Aorta (tissue), 5 donors: Measurements from ENCODE around the gene SFMBT2. TPM values are rescaled to one million over a fixed set of nuclear protein-coding genes. Genes with fewer than 3 reads are reported as not detected.

Source experiments
- ATAC-seq: fragments of 200-7000 bp; cut with Tn5 transposase; one replicate; pipeline ENCODE4 v1.9.1; 2022; ENCODE audit warnings: moderate library complexity; ENCODE audit not compliant: low FRiP score
- DNase-seq, 2 donors: peaks; one replicate each; pipeline ENCODE4 v3.0.0-alpha.2; 2020
- H3K27ac ChIP-seq, 2 donors: one replicate each; pipeline ENCODE4 v1.5.1; 2013; ENCODE audit warnings: low read length in 2 of 2, mild to moderate bottlenecking in 2 of 2, moderate library complexity in 2 of 2, control low read depth in 1 of 2, inconsistent platforms in 1 of 2, low read depth in 1 of 2
- H3K27me3 ChIP-seq, 2 donors: one replicate each; pipeline ENCODE4 v1.6.1; 2013; ENCODE audit warnings: control low read depth in 1 of 2, low read length in 1 of 2, mild to moderate bottlenecking in 1 of 2, moderate library complexity in 1 of 2; ENCODE audit not compliant: insufficient read depth in 2 of 2, control insufficient read depth in 1 of 2
- H3K36me3 ChIP-seq, 2 donors: one replicate each; pipeline ENCODE4 v1.6.1; 2013; ENCODE audit warnings: control low read depth in 1 of 2, low read length in 1 of 2, mild to moderate bottlenecking in 1 of 2; ENCODE audit not compliant: insufficient read depth in 2 of 2, control insufficient read depth in 1 of 2
- H3K4me1 ChIP-seq, 2 donors: one replicate each; pipeline ENCODE4 v1.6.1; 2013; ENCODE audit warnings: low read length in 2 of 2, control low read depth in 1 of 2, mild to moderate bottlenecking in 1 of 2, moderate library complexity in 1 of 2; ENCODE audit not compliant: insufficient read depth in 2 of 2, control insufficient read depth in 1 of 2
- H3K4me3 ChIP-seq, 2 donors: one replicate each; pipeline ENCODE4 v1.5.1; 2013; ENCODE audit warnings: low read length in 2 of 2, control low read depth in 1 of 2, mild to moderate bottlenecking in 1 of 2
- H3K9me3 ChIP-seq: one replicate; pipeline ENCODE4 v1.6.1; 2013; ENCODE audit warnings: mild to moderate bottlenecking, low read length; ENCODE audit not compliant: control insufficient read depth
- whole genome bisulfite sequencing, 2 donors: extraction: QIAGEN DNeasy Blood & Tissue Kit; methylation state at CpG; one replicate each; pipeline ENCODE4 v1.1.7; 2013; 5-methylcytosine and 5-hydroxymethylcytosine counted together
- intact Hi-C, 2 donors: fragments of 100-400 bp; cut with DNase I; formaldehyde crosslinking; loops; one replicate each; pipeline versions ENCODE4 v1.14.2 to v1.15.0; 2022
- polyA plus RNA-seq, 2 donors: library from polyadenylated mRNA; stranded (reverse); fragments of 200-250 nt; gene quantifications; one replicate each; pipeline ENCODE4 v1.2.3, GENCODE V29; 2013
- total RNA-seq, 2 donors: library from RNA; stranded (reverse); fragmentation: NEBNext Ultra II Directional; extraction: Animal tissue kit (Norgen Biotek cat#: 25700); gene quantifications; one replicate each; pipeline ENCODE4 v1.2.1, GENCODE V29; 2021
- donor health status: healthy with polysubstance abuse.
- donor health status: Bipolar disorder and iron deficiency.
- donor health status: DM: no; HTN: no; CAD: no.
- donor health status: DM: no; HTN: no; CAD: no.
- donor health status: DM: yes; HTN: yes; CAD: no.

SFMBT2 gene
- total and polyA plus RNA-seq, 4 donors = 0.36 to 20.3 (median 5.2) TPM

GRCh38 chr10:7287377-7287776 is 123.5 kb downstream of the SFMBT2 start:
- 89 to 100% methylated on average over 3 of the region's 3 CpGs for WGBS, 2 donors
- no peak for ATAC-seq
- DNase-seq = no peak
- Histone ChIP-seq H3K4me3 (no peak overlapping the region), H3K36me3 (no peaks in the 10 kb centered on the region), H3K27ac (no peak overlapping the region), H3K27me3 (no peaks in the 10 kb centered on the region), H3K9me3 (peaks cover 1% of the 10 kb centered on the region), H3K4me1 (no peaks in the 10 kb centered on the region)
- intact Hi-C loops = no loop called here

GRCh38 chr10:7285522-7286322 is 125.1 kb downstream of the SFMBT2 start:
- ATAC-seq (no peak), DNase-seq (no peak)
- H3K36me3 ChIP-seq = no peaks in the 10 kb centered on the region
- 43 to 58% methylated on average over 6 of the region's 6 CpGs for WGBS, 2 donors
- no peak overlapping the region for H3K4me3 ChIP-seq
- H3K4me1 ChIP-seq = no peaks in the 10 kb centered on the region
- intact Hi-C loops = no loop called here
- no peaks in the 10 kb centered on the region for H3K9me3 ChIP-seq
- H3K27ac ChIP-seq = no peak overlapping the region
- no peaks in the 10 kb centered on the region for H3K27me3 ChIP-seq

GRCh38 chr10:7283246-7283645 is 127.6 kb downstream of the SFMBT2 start:
- intact Hi-C loops = no loop called here
- WGBS, 2 donors = 82% methylated on average over 2 of the region's 2 CpGs

GRCh38 chr10:7282457-7282856 is 128.4 kb downstream of the SFMBT2 start:
- DNase-seq (no peak), ATAC-seq (no peak)
- Histone ChIP-seq H3K4me1 (no peaks in the 10 kb centered on the region), H3K9me3 (no peaks in the 10 kb centered on the region), H3K36me3 (no peaks in the 10 kb centered on the region), H3K27ac (no peak overlapping the region), H3K27me3 (no peaks in the 10 kb centered on the region), H3K4me3 (no peak overlapping the region)
- intact Hi-C loops = no loop called here
- 21 to 40% methylated on average over 7 of the region's 7 CpGs for WGBS, 2 donors

More at GRCh38 chr10:7283246-7283645, 127.6 kb downstream of the SFMBT2 start:
- DNase-seq (no peak), ATAC-seq (no peak)
- Histone ChIP-seq H3K27ac (no peak overlapping the region), H3K4me1 (no peaks in the 10 kb centered on the region), H3K9me3 (no peaks in the 10 kb centered on the region), H3K4me3 (no peak overlapping the region), H3K27me3 (no peaks in the 10 kb centered on the region), H3K36me3 (no peaks in the 10 kb centered on the region)

GRCh38 chr10:7281429-7281828 is 129.4 kb downstream of the SFMBT2 start:
- no peak overlapping the region for H3K4me3 ChIP-seq
- WGBS, 2 donors = 85 to 90% methylated on average over 6 of the region's 6 CpGs
- H3K27ac ChIP-seq = no peak overlapping the region
- H3K27me3 ChIP-seq = no peaks in the 10 kb centered on the region
- H3K36me3 ChIP-seq = no peaks in the 10 kb centered on the region
- DNase-seq = no peak
- H3K4me1 ChIP-seq = no peaks in the 10 kb centered on the region
- no peaks in the 10 kb centered on the region for H3K9me3 ChIP-seq
- no peak for ATAC-seq
- intact Hi-C loops = no loop called here

GRCh38 chr10:7279303-7279702 is 131.5 kb downstream of the SFMBT2 start:
- Histone ChIP-seq H3K9me3 (no peaks in the 10 kb centered on the region), H3K4me1 (no peaks in the 10 kb centered on the region), H3K27me3 (no peaks in the 10 kb centered on the region), H3K4me3 (no peak overlapping the region), H3K36me3 (no peaks in the 10 kb centered on the region), H3K27ac (no peak overlapping the region)
- DNase-seq (no peak), ATAC-seq (no peak)
- intact Hi-C loops = no loop called here
- WGBS, 2 donors = 79 to 83% methylated on average over 5 of the region's 5 CpGs

GRCh38 chr10:7277867-7278266 is 133.0 kb downstream of the SFMBT2 start:
- H3K27me3 ChIP-seq = no peaks in the 10 kb centered on the region
- no peaks in the 10 kb centered on the region for H3K36me3 ChIP-seq
- no peaks in the 10 kb centered on the region for H3K9me3 ChIP-seq
- H3K4me3 ChIP-seq = no peak overlapping the region
- 87 to 89% methylated on average over 6 of the region's 6 CpGs for whole genome bisulfite sequencing, 2 donors
- H3K4me1 ChIP-seq = no peaks in the 10 kb centered on the region
- no peak overlapping the region for H3K27ac ChIP-seq
- ATAC-seq (no peak), DNase-seq (no peak)
- intact Hi-C loops = no loop called here

- no peak for ATAC-seq
- intact Hi-C loops = no loop called here
- WGBS, 2 donors = 43 to 55% methylated on average over 2 of the region's 2 CpGs
These were observed 133.4 kb downstream of the SFMBT2 start for GRCh38 chr10:7277432-7277831.

GRCh38 chr10:7275761-7276440 is 134.9 kb downstream of the SFMBT2 start:
- 71 to 74% methylated on average over 12 of the region's 12 CpGs for WGBS, 2 donors
- H3K4me1 ChIP-seq = no peaks in the 10 kb centered on the region
- no peak for ATAC-seq
- DNase-seq = no peak
- H3K9me3 ChIP-seq = no peaks in the 10 kb centered on the region
- no peak overlapping the region for H3K27ac ChIP-seq
- H3K4me3 ChIP-seq = no peak overlapping the region
- no peaks in the 10 kb centered on the region for H3K27me3 ChIP-seq
- no peaks in the 10 kb centered on the region for H3K36me3 ChIP-seq
- intact Hi-C loops = no loop called here

More at GRCh38 chr10:7277432-7277831, 133.4 kb downstream of the SFMBT2 start:
- no peak overlapping the region for H3K27ac ChIP-seq
- no peaks in the 10 kb centered on the region for H3K9me3 ChIP-seq
- no peaks in the 10 kb centered on the region for H3K36me3 ChIP-seq
- H3K27me3 ChIP-seq = no peaks in the 10 kb centered on the region
- no peaks in the 10 kb centered on the region for H3K4me1 ChIP-seq
- DNase-seq = no peak
- no peak overlapping the region for H3K4me3 ChIP-seq
